NCI-H146 (cell line): ENCODE results near the gene IFT122.
"Not testable (repeated sequence)": the region's sequence is repeated elsewhere in the genome, so short reads cannot be mapped to it uniquely, and the experiment has no call there.

Experiments
- DNase-seq: peaks from one replicate; lab custom pipeline; 2025; lab: John Stamatoyannopoulos, UW

IFT122 gene, protein sequence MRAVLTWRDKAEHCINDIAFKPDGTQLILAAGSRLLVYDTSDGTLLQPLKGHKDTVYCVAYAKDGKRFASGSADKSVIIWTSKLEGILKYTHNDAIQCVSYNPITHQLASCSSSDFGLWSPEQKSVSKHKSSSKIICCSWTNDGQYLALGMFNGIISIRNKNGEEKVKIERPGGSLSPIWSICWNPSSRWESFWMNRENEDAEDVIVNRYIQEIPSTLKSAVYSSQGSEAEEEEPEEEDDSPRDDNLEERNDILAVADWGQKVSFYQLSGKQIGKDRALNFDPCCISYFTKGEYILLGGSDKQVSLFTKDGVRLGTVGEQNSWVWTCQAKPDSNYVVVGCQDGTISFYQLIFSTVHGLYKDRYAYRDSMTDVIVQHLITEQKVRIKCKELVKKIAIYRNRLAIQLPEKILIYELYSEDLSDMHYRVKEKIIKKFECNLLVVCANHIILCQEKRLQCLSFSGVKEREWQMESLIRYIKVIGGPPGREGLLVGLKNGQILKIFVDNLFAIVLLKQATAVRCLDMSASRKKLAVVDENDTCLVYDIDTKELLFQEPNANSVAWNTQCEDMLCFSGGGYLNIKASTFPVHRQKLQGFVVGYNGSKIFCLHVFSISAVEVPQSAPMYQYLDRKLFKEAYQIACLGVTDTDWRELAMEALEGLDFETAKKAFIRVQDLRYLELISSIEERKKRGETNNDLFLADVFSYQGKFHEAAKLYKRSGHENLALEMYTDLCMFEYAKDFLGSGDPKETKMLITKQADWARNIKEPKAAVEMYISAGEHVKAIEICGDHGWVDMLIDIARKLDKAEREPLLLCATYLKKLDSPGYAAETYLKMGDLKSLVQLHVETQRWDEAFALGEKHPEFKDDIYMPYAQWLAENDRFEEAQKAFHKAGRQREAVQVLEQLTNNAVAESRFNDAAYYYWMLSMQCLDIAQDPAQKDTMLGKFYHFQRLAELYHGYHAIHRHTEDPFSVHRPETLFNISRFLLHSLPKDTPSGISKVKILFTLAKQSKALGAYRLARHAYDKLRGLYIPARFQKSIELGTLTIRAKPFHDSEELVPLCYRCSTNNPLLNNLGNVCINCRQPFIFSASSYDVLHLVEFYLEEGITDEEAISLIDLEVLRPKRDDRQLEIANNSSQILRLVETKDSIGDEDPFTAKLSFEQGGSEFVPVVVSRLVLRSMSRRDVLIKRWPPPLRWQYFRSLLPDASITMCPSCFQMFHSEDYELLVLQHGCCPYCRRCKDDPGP

DNA sequence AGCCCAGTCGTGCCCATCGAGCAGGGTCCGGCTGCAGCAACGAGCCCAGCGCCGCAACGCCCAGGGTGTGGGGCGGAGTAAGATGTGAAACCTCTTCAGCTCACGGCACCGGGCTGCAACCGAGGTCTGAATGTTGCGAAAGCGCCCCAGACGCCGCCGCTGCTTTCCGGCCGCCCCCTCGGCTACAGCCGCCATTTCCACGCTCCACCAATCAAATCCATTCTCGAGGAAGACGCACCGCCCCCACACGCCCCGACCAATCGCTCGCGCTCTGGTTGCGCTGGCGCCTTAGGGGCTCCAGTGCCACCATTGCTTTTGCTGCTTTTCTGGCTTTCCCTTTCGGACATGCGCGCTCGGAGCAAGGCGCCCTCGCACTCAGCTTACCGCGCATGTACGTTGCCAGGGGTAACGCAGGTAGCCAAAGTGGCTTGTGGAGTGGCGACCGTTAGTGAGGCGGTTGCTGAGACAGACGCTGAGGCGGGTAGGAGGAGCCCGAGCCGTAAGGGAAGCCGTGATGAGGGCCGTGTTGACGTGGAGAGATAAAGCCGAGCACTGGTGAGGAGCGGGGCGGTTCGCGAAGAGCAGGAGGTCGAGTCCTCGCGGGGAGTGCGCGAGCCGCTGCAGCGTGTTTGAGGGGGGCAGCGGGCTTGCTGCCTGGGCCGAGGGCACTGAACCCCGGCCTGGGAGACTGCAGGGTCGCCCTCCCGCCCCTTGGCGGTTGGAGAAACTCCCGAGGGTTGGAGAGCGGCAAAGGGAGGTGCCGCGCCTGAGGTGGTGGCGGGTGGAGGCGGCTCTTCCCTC is at the start of gene IFT122, which contains the start of gene MBD4:
Gene IFT122, plus strand, starts transcription at position 408 of the 801 bp plus-strand sequence. Its CDS starts 107 bp downstream, at position 515.
Gene MBD4, minus strand, starts transcription at position 132 of the 801 bp plus-strand sequence. Its CDS starts 115 bp downstream, at position 17.
- DNase-seq = peak; percentile 100

- not testable (repeated sequence) for DNase-seq
Observed at GRCh38 chr3:129391583-129391982, 48.4 kb upstream of the IFT122 start.

GRCh38 chr3:129392106-129392887 is 47.7 kb upstream of the IFT122 start:
- DNase-seq = not testable (repeated sequence)

- DNase-seq = no peak
Observed at GRCh38 chr3:129393271-129393670, 46.8 kb upstream of the IFT122 start.

DNA sequence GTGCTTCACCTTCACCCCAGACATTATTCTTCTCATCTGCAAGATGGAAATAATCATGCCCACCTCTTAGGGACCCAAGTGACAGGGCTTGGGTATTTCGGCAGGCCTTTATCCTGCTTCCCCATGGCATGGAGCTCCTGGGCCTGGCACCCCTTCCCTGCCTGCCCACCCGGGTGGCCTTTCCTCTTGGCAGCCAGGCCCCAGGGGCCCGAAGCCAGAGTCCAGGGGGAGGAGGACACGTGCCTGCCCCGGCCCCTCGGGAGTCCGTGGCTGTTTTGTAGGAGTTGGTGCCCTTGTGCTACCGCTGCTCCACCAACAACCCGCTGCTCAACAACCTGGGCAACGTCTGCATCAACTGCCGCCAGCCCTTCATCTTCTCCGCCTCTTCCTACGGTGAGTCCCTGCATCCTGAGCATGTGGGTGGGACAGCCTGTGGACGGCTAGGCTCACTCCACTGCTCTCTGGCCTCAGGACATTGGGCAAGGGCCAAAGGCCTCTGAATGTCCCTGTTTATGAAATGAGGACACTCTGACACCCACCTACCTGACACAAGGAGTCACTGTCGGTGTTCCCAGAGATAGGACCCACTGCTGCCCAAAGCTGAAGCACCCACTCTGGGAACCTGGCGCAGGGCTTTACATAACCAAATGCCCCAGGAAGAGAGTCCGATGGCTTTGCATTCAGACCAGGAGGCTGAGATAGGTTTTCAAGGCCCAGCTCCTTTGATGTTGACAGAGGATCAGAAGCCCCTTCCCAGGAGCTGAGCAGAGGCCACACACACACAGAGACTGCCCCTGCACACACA is 46.1 kb upstream of the IFT122 start:
- DNase-seq = not testable (repeated sequence)

DNA sequence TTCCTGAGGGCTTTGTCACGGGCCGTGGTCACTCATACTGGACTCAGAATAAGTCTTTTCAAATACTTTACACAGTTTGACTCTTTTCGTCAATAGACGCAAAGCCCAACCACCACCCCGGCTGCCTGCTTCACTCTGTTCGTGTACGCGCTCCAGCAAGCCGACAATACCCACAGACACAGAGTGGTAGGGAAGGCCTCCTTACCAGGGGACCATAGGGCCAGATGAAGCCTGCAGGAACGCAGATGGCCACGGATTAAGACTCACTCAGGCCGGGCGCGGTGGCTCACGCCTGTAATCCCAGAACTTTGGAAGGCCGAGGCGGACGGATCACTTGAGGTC is 41.2 kb upstream of the IFT122 start:
- DNase-seq = peak; percentile 38

GRCh38 chr3:129399145-129399894 is 40.7 kb upstream of the IFT122 start:
- peak; percentile 97 for DNase-seq

DNA sequence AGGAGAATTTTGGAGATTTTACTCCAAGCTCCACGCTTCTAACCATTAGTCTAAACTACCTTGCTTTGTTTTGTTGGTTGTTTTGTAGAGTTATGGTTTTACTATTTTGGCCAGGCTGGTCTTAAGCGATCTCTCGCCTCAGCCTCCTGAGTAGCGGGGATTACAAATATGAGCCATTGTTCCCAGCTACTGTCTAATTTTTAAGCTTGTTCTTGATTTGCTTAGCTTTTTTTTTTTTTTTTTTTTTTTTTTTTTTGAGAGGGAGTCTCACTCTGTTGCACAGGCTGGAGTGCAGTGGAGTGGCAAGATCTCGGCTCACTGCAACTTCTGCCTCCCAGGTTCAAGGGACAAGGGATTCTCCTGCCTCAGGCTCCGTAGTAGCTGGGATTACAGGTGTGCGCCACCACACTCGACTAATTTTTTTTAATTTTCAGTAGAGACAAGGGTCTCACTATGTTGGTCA is 40.1 kb upstream of the IFT122 start:
- no peak for DNase-seq

GRCh38 chr3:129402210-129402609 is 37.8 kb upstream of the IFT122 start:
- no peak for DNase-seq

DNA sequence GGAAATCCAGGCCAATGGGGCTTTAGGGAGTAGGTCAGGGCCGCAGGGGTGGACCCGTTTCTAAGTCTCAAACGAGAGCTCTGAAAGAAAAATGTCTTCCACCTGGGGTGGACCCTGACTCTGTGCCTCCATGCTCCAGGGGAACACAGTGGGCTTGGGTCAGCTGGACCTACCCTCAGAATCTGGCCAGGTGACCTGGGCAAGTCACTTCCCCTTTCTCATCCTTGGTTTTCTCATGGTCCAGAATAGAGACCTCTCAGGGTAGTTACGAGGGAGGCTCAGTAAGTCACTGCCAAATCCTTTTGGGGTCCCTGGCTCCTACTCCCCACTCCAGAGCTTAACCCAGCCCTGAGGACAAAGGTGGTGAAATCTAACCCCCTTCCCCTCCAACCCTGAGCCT is 37.4 kb upstream of the IFT122 start:
- DNase-seq = no peak

DNA sequence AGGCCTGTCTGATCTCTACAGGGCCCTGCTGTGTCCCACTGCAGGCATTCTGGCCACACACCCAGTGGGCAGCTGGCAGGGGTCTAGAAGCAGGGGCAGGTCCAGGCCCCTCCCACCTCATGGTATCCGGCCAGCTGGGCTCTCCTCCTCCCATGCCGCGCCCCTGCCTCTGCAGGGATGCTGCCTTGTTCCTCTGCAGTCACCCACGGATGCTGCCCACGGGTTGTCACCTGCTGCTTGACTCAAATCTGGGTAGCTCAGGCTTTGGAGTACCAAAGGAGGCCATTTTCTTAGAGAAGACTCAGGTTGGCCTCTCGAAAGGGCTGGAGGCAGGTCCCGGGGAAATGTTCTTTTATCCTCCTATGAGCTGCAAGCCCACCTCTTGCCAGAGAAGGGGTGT is 36.6 kb upstream of the IFT122 start:
- no peak for DNase-seq

- no peak for DNase-seq
Observed at GRCh38 chr3:129404130-129404529, 35.9 kb upstream of the IFT122 start.

DNA sequence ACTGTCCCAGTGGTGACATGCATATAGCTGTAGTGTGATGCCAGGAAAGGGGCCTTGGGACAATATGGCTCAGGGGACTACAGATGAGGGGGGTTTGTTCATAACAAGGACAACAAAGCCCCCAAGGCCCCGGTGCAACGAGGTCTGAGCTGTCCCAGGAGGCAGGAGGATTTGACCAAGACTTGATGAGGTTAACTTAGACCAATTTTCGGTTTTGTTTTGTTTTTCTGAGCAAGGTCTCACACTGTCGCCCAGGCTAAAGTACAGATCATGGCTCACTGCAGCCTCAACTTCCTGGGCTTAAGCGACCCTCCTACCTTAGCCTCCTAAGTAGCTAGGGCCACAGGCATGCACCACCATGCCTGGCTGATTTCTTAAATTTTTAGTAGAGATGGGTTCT is 35.4 kb upstream of the IFT122 start:
- DNase-seq = no peak

DNA sequence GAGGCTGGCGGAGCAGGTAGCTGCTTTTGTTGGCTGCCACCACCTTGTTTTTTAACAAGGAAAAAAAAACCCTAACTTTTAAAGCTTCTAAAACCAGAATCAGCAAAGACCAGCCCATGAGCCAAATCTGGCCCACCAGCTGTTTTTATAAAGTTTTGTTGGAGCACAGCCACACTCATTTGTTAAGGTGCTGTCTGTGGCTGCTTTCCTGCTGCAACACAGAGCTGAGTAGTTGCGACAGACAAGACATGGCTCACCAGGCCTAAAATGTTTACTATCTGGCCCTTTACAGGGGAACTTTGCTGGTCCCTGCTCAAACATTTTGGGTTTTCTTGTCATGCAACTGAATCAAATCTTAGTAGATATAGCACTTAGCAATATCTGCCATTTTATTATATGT is 30.5 kb upstream of the IFT122 start:
- no peak for DNase-seq

DNA sequence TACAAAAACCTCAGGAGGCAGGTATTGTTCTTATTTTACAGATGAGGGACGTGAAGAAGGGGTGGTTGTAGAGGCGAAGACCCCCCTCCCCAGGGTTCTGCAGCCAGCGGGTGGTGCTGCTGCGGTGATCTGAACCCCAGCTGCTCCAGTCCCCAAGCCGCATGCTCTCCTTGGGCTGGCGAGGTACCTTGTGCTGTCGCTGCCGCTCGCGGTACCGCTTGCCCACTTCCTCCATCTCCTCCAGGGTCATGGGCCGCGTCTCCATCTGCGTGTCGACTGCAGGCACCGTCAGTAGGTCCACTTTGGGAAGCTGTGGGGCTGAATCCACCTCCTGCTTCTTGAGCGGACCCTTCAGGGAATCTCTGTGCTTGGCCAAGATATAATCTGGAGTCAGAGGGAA is 29.1 kb upstream of the IFT122 start:
- DNase-seq = no peak

GRCh38 chr3:129412542-129413198 is 27.4 kb upstream of the IFT122 start:
- DNase-seq = no peak

DNA sequence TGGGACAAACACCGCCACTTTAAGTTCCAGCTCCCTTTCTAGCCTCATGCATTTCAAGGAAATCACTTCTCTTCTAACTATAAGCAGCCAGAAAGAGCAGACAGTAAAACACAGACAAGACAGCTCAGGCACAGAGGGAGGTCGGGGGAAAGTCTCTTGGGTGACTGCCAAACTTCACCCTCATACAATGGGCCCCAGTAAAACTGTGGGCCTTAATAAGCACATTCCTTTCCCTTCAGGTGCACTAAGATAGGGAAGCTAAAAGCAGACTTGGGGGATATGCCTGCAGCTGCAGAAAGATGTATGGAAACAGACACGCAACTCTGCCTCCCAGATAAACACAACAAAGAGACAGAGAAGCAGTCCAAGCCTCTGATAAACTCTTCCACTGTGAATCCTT is 26.8 kb upstream of the IFT122 start:
- DNase-seq = not testable (repeated sequence)
